ELF-1 (cell line): ENCODE measurements around the gene PTAFR.
A peak's percentile ranks its signal among the peaks of the same experiment; 100 is the strongest.
"Not testable (repeated sequence)": the region's sequence is repeated elsewhere in the genome, so short reads cannot be mapped to it uniquely, and the experiment has no call there.

Experiments used
- DNase-seq: peaks from one replicate; pipeline ENCODE4 v3.0.0-alpha.2; 2016; ENCODE audit warnings: low read depth, low spot score

Gene PTAFR

GRCh38 chr1:28144203-28145135 is 32.0 kb downstream of the PTAFR start:
- no peak for DNase-seq

DNA sequence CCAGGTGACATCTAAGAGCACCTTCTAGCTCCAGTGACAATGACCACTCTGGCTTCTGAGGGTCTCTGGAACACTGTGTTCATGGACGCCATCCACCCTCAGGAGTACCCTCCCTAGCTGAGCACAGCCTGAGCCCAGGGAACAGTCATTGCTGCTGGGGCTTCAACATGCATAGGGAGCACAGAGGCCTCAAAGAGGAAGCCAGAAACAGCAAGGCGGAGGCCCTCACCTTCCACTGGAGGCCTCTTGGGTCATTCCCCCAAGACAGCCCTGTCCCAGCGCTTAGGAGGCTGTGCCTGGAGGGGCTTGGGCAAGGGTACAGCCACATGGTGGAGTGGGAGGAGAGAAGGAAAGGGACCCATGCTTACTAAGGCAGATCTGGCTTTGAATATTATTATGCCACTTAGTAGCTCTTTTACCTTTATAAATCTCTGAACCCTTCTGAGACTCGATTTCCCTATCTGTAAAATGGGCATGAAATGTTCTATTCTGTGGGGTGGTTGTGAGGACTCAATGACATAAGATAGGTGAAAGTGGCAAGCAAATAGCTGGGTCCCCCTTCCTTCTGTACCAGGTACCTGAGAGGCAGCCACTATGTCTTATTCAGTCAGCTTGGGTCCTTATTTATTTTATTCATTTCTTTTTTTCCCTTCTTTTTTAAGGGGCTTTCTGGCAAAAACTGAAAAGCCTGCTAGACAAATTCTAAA is 32.8 kb downstream of the PTAFR start:
- DNase-seq: no peak

GRCh38 chr1:28141685-28142084 is 34.8 kb downstream of the PTAFR start:
- DNase-seq: no peak

DNA sequence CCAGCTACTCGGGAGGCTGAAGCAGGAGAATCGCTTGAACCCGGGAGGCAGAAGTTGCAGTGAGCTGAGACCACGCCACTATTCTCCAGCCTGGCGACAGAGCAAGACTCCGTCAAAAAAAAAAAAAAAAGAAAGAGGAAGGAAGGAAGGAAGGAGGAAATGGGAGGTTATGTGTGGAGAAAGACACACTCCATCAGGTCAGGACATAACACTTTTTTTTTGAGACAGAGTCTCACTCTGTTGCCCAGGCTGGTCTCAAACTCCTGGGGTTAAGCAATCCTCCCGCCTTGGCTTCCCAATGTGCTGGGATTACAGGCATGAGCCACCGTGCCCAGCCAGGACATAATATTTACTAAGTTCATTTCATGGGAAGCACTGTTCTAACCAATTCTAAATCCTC is 36.6 kb downstream of the PTAFR start:
- DNase-seq: not testable (repeated sequence)

DNA sequence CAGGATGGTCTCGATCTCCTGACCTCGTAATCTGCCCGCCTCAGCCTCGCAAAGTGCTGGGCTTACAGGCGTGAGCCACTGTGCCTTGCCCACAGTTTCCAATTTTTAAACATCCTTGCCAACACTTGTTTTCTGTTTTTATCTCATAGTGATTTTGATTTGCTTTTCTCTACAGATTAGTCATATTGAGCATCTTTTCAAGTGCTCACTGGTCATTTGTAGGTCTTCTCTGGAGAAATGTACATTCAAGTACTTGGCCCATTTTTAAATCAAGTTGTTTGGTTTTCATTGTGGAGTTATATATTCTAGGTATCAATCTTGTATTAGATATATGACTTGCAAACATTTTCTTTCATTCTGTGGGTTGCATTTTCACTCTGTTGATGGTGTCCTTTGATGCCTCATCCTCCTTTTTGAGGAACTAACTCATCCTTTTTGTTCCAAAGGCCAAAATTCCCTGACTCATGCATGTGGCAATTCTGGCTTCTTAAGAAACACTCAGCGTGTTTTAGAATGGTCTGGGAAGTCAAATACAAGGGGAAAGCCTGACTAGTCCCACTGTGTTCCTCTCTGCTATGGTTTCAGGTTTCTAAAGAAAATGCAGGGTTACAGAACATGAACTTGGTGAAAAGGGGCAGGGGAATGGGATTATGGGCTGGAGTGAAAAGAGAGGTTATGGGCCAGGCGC is 37.3 kb downstream of the PTAFR start:
- DNase-seq: no peak

DNA sequence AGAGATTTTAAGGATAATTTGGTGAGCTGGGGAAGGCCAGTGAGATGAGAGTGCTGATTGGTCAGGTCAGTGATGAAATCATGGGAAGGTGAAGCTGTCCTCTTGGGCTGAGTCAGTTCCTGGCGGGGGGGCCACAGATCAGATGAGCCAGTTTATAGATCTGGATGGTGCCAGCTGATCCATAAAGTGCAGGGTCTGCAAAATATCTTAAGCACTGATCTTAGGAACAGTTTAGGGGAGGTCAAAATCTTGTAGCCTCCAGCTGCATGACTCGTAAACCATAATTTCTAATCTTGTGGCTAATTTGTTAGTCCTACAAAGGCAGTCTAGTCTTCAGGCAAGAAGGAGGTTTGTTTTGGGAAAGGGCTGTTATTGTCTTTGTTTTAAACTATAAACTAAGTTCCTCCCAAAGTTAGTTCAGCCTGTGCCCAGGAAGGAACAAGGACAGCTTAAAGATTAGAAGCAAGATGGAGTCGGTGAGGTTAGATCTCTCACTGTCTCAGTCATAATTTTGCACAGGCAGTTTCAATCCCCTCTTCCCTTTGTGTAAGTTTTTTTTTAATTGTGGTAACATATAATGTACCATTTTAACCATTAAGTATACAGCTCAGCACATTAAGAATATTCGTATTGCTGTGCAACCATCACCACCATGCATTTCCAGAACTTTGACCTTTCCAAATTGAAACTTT is 39.4 kb downstream of the PTAFR start:
- DNase-seq: no peak

GRCh38 chr1:28136169-28136921 is 40.1 kb downstream of the PTAFR start:
- DNase-seq: peak; percentile 22

DNA sequence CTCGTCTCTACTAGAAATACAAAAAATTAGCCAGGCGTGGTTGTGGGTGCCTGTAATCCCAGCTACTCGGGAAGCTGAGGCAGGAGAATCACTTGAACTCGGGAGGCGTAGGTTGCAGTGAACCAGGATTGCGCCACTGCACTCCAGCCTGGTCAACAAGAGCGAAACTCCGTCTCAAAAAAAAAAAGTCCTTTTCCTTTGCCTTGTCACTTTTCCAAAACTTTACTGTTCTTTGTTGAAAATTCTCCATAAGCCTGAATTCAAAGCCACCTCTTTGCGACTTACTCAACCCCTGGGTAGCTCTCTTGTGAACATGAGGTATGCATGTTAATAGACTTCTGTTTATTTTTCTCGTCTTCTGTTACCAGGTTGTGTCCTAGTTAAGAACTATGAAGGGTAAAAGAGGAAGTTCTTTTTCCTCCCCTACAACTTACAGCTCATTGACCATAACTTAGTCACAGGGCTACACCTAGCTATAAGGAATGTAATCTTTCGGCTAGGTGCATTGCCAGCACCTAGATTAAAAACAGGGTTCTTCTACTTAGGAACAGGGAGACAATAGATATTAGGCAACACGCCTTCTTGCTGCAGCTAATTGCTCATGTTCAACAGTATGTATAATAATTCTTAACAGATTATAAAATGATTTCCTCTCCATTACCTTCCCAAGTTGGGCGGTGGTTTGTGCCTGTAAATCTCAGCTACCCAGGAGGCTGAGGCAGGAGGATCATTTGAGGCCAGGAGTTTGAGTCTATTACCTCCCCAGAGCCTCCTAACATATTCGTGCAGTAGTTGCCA is 40.9 kb downstream of the PTAFR start:
- DNase-seq: no peak

- DNase-seq: no peak
Observed at GRCh38 chr1:28134651-28135207, 41.8 kb downstream of the PTAFR start.

- DNase-seq: no peak
Observed at GRCh38 chr1:28132171-28133167, 44.0 kb downstream of the PTAFR start.

DNA sequence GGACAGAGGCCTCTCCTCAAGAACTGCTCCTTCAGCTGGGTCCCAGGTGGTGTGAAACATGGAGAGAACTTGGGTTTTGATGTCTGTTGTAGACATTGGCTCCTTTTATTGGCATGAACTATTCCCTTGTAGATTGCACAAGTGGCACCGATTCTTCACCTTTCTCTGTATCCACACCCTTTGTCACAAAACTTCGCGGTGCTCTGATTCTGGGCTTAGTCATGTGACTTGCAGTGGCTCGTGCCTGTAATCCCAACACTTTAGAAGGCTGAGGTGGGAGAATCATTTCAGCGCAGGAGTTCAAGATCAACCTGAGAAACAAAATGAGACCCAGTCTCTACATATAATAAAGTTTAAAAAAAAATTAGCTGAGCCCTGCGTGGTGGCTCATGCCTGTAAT is 45.6 kb downstream of the PTAFR start:
- DNase-seq: no peak

DNA sequence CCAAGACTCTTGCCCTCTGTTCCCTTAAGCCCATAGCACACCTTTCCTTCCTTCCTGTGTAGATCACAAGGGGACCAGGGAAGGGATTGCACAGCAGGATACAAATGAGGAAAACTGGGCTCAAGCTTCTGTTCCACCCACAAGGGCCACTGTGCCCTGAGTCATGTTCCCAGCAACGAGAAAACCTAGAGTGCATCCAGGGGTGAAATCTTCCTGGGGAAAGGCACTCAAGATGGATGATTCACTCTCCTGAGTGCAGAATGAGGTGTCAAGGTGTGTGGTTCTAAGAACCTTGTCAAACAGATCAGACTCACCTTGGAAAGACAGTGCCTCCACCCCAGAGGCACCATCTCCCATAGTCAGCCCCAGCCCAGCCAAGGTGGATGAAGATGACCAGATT is 47.3 kb downstream of the PTAFR start:
- DNase-seq: no peak

GRCh38 chr1:28127617-28128257 is 48.8 kb downstream of the PTAFR start:
- DNase-seq: no peak

- DNase-seq: no peak
Observed at GRCh38 chr1:28126783-28127490, 49.6 kb downstream of the PTAFR start.

GRCh38 chr1:28126212-28126611 is 50.3 kb downstream of the PTAFR start:
- DNase-seq: no peak

GRCh38 chr1:28123461-28123961 is 53.0 kb downstream of the PTAFR start:
- no peak for DNase-seq

DNA sequence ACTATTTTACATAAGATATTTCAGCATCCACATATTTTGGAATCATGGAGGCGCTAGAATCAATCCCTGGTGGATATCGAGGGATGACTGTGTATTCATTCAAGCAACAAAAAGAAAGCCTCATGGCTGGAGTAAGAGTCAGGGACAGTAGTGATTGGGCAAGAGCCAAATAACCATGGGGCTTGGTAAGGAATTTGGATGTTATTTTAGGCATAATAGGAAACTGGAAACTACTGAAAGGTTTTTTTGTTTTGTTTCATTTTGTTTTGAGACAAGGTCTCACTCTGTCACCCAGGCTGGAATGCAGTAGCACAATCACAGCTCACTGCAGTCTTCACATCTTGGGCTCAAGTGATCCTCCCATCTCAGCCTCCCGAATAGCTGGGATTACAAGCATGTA is 54.3 kb downstream of the PTAFR start:
- no peak for DNase-seq
